ENCODE results near the gene FAM131A. TPM values are rescaled to one million over a fixed set of nuclear protein-coding genes. Genes with fewer than 3 reads are reported as not detected.

The FAM131A gene
- total and polyA plus RNA-seq, 10 of the 15 experiments (the other 5 are each of a cell fraction or from before 2014, with no cell fraction given), result 0.31 to 4.5 (median 1.5) TPM

DNA sequence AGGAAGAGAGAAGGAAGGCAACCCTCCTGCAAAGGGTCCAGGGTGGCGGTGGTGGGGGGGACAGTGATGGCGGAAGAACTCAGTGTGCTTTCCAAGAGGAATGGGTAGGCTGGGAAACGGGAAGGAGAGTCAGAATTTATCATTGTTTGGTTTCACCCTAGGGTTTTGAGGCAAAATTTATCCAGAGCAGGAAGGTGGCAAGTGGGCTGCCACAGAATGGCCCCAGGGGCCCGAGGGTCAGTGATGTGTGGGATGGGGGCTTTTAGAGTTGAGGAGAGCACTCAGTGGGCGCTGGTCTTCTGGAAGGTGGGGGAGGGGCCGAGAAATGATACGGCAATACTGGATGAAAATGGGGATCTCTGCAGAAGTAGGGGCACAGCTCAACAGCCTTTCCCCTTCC, 581 bp downstream of the FAM131A start:
- ChIA-PET CTCF (interaction anchor here (1.2 kb wide), 1 partner anchor 17 kb away, joined by 6 read pairs; no protein-coding TSS in a partner anchor), SMC1A (ENCODE audit: uncharacterized antibody, unreplicated experiment) (no interaction called here), POLR2A (no interaction called here), RAD21 (ENCODE audit: unreplicated experiment) (no interaction called here)
- H3K4me2 ChIP-seq (ENCODE audit: control insufficient read depth, insufficient read depth), result no peak overlapping the region
- no peak overlapping the region for H3K27ac ChIP-seq (ENCODE audit: control insufficient read depth, insufficient read depth)
- no peaks in the 10 kb centered on the region for H3K27me3 ChIP-seq (replicated peaks in 1 of 2; ENCODE audit: control insufficient read depth in 2 of 2, insufficient read depth in 2 of 2, low read length in 1 of 2)
- H3K4me1 ChIP-seq (ENCODE audit: control insufficient read depth, insufficient read depth, low read length), result peaks cover 11% of the 10 kb centered on the region
- H4K20me1 ChIP-seq (ENCODE audit: control insufficient read depth, insufficient read depth), result peaks cover 2% of the 10 kb centered on the region
- in situ Hi-C loops (cut with MboI), result no loop called here
- H3K4me3 ChIP-seq, result no peak overlapping the region
- no TSS peak for BruUV-seq (replicated peaks)
- H2AFZ ChIP-seq (ENCODE audit: control insufficient read depth, low read depth, low read length), result no peak overlapping the region
- intact Hi-C loops (cut with micrococcal nuclease; ENCODE audit: unreplicated experiment), result no loop called here
- 54% methylated on average over 7 of the region's 7 CpGs for WGBS (ENCODE audit: insufficient coverage, insufficient replicate concordance, low lambda C conversion rate, missing lambda C conversion rate)
- peaks cover 7 to 9% of the 10 kb centered on the region in 2 experiments for H3K36me3 ChIP-seq (ENCODE audit: control insufficient read depth in 2 of 2, insufficient read depth in 2 of 2, low read length in 1 of 2)
- TF ChIP-seq EED (IDR thresholded peaks at IDR 0.05; ENCODE audit: low read depth), result no peak
- no peak for TF ChIP-seq MYC (IDR thresholded peaks at IDR 0.05; ENCODE audit: insufficient read depth, insufficient read length, insufficient replicate concordance, low read length, severe bottlenecking)
- TF ChIP-seq KLF5 (IDR thresholded peaks at IDR 0.05; ENCODE audit: partially characterized antibody), result no peak
- TF ChIP-seq IRF3 (IDR thresholded peaks at IDR 0.05), result no peak
- TF ChIP-seq SIX5 (IDR thresholded peaks at IDR 0.05; ENCODE audit: low read depth, low read length, severe bottlenecking), result no peak
- no peak for TF ChIP-seq MYB (IDR thresholded peaks at IDR 0.05; ENCODE audit: borderline replicate concordance, low read depth, low read length)
- TF ChIP-seq, protein P1, sequence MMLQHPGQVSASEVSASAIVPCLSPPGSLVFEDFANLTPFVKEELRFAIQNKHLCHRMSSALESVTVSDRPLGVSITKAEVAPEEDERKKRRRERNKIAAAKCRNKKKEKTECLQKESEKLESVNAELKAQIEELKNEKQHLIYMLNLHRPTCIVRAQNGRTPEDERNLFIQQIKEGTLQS (IDR thresholded peaks at IDR 0.05; ENCODE audit: borderline replicate concordance, extremely low read depth, low read depth, low read length), result no peak
- TF ChIP-seq SUZ12 (IDR thresholded peaks at IDR 0.05; ENCODE audit: unreplicated experiment), result no peak
- TF ChIP-seq ZNF207 (IDR thresholded peaks at IDR 0.05; ENCODE audit: borderline replicate concordance), result no peak
- no peak for TF ChIP-seq FOXK2 (IDR thresholded peaks at IDR 0.05)
- no peak for TF ChIP-seq NFYB (IDR thresholded peaks at IDR 0.05; ENCODE audit: insufficient read depth, low read depth, low read length)
- TF ChIP-seq, protein P2, sequence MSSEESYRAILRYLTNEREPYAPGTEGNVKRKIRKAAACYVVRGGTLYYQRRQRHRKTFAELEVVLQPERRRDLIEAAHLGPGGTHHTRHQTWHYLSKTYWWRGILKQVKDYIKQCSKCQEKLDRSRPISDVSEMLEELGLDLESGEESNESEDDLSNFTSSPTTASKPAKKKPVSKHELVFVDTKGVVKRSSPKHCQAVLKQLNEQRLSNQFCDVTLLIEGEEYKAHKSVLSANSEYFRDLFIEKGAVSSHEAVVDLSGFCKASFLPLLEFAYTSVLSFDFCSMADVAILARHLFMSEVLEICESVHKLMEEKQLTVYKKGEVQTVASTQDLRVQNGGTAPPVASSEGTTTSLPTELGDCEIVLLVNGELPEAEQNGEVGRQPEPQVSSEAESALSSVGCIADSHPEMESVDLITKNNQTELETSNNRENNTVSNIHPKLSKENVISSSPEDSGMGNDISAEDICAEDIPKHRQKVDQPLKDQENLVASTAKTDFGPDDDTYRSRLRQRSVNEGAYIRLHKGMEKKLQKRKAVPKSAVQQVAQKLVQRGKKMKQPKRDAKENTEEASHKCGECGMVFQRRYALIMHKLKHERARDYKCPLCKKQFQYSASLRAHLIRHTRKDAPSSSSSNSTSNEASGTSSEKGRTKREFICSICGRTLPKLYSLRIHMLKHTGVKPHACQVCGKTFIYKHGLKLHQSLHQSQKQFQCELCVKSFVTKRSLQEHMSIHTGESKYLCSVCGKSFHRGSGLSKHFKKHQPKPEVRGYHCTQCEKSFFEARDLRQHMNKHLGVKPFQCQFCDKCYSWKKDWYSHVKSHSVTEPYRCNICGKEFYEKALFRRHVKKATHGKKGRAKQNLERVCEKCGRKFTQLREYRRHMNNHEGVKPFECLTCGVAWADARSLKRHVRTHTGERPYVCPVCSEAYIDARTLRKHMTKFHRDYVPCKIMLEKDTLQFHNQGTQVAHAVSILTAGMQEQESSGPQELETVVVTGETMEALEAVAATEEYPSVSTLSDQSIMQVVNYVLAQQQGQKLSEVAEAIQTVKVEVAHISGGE (CRISPR knock-in tag; IDR thresholded peaks at IDR 0.05), result no peak
- no peak for TF ChIP-seq ASH2L (IDR thresholded peaks at IDR 0.05; ENCODE audit: borderline replicate concordance, low read depth)
- no peak for TF ChIP-seq ZNF622 (IDR thresholded peaks at IDR 0.05)
- TF ChIP-seq EZH2 (IDR thresholded peaks at IDR 0.05; ENCODE audit: borderline replicate concordance, control insufficient read depth, low read depth, low read length), result no peak
- TF ChIP-seq RBBP5 (conservative IDR thresholded peaks at IDR 0.05), result no peak
- TF ChIP-seq CHD4 (IDR thresholded peaks at IDR 0.05), result no peak
- DNase-seq (ENCODE audit: low read depth, low spot score) (no peak), ATAC-seq (no peak), FAIRE-seq (no peak)
- H3K9ac ChIP-seq (ENCODE audit: control insufficient read depth, insufficient read depth, low read length), result no peak overlapping the region
- H3K9me3 ChIP-seq (replicated peaks; ENCODE audit: control insufficient read depth, insufficient read depth, low read length), result no peaks in the 10 kb centered on the region
- no peaks in the 10 kb centered on the region for H3K79me2 ChIP-seq (ENCODE audit: control insufficient read depth, insufficient read depth, low read length)
